GM10248 (cell line): ENCODE results near the gene ZNF718.
"Not testable (repeated sequence)": the region's sequence is repeated elsewhere in the genome, so short reads cannot be mapped to it uniquely, and the experiment has no call there.

Source experiments
- CTCF ChIA-PET: fragments of 300-600 bp; sonication (Branson Sonifier 250); formaldehyde crosslinking; extraction: SDS; loops from one replicate; lab custom pipeline; 2021; ENCODE audit warnings: antibody characterized with exemption; lab: Yijun Ruan, JAX
- POLR2A ChIA-PET: fragments of 350-650 bp; sonication (Branson Sonifier 250); formaldehyde crosslinking; extraction: SDS; loops from one replicate; lab custom pipeline; 2020; ENCODE audit warnings: antibody characterized with exemption; lab: Yijun Ruan, JAX
- DNase-seq: peaks from one replicate; pipeline ENCODE4 v3.0.0; 2012; ENCODE audit errors: extremely low spot score
- TF ChIP-seq, protein P1 (sequence below): IDR thresholded peaks from 2 replicates; pipeline ENCODE4 v1.5.1; 2012; ENCODE audit warnings: mild to moderate bottlenecking, low read depth; ENCODE audit errors: extremely low read depth, missing control alignments, control extremely low read depth

ZNF718 gene

DNA sequence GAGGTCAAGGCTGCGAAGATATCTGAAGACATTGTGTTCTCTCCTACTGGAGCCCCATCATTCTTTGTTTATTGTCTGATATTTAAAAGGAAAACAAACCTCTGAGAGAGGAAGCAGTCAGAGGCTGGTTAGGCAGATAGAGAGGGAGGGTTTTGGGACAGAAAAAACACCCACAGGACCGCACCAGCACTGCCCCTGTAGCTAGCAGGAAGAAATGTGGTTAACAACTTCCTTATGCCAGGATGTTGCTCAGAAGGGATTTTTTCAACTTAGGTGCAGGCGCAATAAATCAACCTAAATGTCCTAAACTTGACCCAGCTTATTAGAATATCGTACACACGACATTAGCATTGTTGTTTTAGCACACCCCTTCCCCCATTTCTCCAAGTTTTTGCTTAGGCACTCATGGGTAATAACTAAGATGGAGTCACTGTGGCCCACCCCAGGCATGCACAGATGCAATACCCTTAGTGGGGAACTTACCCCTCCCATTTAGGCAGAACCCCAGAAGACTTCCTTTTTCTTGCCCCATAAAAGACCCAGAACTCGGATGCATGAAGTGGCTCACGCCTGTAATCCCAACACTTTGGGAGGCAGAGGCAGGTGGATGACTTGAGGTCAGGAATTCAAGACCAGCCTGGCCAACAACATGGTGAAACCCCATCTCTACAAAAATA lies 2.8 kb upstream of the ZNF718 start:
- POLR2A ChIA-PET = no interaction called here
- CTCF ChIA-PET = no interaction called here
- TF ChIP-seq, protein P1, sequence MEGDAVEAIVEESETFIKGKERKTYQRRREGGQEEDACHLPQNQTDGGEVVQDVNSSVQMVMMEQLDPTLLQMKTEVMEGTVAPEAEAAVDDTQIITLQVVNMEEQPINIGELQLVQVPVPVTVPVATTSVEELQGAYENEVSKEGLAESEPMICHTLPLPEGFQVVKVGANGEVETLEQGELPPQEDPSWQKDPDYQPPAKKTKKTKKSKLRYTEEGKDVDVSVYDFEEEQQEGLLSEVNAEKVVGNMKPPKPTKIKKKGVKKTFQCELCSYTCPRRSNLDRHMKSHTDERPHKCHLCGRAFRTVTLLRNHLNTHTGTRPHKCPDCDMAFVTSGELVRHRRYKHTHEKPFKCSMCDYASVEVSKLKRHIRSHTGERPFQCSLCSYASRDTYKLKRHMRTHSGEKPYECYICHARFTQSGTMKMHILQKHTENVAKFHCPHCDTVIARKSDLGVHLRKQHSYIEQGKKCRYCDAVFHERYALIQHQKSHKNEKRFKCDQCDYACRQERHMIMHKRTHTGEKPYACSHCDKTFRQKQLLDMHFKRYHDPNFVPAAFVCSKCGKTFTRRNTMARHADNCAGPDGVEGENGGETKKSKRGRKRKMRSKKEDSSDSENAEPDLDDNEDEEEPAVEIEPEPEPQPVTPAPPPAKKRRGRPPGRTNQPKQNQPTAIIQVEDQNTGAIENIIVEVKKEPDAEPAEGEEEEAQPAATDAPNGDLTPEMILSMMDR = no peak
- DNase-seq = no peak

DNA sequence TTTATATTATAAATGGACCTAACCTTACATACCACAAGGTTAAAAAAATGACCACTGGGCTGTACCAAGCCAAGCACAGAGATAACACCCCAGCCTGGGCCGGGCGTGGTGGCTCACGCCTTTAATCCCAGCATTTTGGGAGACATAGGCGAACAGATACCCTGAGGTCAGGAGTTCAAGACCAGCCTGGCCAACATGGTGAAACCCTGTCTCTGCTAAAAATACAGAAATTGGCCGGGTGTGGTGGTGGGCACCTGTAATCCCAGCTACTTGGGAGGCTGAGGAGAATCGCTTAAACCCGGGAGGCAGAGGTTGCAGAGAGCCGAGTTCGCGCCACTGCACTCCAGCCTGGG lies 403 bp upstream of the ZNF718 start:
- DNase-seq, POLR2A ChIA-PET: not testable (repeated sequence)
- CTCF ChIA-PET = interaction anchor here (0.9 to 2.4 kb wide), 6 partner anchors 9 to 619 kb away, joined by 3 to 7 read pairs (median 3); no protein-coding TSS in a partner anchor

DNA sequence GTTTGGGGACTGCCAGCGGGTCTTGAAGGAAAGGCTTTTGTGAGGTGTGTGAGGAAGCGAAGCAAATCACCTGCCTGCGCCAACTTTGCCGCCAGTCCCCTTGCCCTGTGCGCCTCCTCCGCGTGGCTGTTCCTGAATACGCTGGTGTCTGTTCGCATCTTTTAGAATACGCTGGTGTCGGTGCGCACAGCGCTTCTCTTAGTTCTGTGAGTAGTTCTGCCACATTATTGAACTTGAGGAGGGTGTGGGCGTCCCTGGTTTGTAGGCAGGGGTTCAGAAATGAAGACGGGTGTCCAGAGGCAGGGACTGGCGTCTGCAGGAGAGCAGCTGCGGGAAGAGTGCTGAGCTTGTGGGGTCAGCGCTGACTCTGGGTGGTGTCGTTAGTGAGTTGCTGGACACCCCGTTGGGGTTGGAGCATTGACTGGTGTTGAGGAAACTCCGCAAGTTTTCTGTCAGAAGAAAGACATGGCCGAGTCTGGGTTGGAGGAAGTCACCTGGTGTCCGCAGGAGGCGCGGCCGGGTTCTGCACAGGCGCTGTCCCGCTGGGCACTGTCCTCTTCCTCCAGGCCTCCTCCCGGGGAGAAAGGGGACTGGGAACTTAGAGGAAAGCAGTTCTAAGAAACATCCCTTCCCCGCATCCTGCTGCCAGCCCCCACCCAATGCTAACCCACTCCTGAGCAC lies 930 bp downstream of the ZNF718 start:
- POLR2A ChIA-PET = no interaction called here
- DNase-seq = peak; percentile 60
- TF ChIP-seq, protein P1 = no peak
- CTCF ChIA-PET = interaction anchor here (0.8 to 2.4 kb wide), 5 partner anchors 14 to 618 kb away, joined by 3 to 7 read pairs (median 3); no protein-coding TSS in a partner anchor

DNA sequence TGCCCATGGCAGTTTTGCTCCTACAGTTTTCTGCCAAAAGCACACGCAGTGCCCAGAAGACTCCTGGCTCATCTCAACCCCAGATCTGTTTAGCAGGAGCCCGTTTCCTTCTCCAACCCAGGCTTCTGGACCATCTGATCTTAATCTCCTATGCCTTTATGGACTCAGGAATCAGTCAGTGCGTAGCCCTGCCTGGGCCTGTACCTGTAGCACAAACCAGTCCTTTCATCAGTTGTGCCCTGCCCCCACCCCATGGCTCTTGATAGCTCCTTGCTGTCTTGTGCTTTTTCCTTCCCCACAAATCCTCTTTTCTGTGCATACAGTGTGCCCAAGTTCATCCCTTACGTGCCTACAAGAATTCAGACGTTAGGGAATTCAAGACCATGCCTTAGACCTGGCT lies 1.5 kb downstream of the ZNF718 start:
- DNase-seq = no peak
- ChIA-PET POLR2A (no interaction called here), CTCF (no interaction called here)
- TF ChIP-seq, protein P1 = no peak

DNA sequence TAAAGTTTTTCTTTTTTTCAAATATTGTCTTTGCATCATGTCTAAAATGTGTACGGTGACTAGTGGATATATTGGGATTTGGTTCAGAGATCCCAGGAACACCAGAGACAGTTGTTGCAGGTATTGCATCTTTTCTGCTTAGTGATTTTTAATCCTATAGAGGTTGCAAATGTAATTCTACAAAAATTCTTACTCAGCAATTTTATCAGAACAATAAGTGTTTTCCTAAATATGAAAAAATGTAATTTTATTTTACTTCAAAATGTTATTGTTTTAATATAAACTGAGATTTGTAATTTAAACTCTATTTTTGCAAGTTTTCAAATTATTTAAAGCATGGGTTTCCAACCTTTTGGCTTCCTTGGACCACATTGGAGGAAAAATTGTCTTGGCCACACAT lies 8.2 kb downstream of the ZNF718 start:
- TF ChIP-seq, protein P1 = no peak
- ChIA-PET CTCF (no interaction called here), POLR2A (no interaction called here)
- DNase-seq = no peak

DNA sequence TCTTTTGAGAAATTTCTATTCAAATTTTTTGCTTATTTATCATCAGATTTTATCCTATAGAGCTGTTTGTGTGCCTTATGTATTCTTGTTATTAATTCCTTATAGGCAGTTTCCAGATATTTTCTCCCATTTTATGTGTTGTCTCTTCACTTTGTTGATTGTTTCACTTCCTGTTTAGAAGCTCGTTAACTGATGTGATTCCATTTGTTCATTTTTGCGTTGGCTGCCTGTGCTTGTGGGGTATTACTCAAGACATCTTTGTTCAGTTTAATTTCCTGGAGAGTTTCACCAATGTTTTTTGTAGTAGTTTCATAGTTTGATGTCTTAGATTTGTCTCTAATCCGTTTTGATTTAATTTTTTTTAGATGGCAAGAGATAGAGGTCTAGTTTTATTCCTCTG lies 14.6 kb downstream of the ZNF718 start:
- TF ChIP-seq, protein P1 = no peak
- no peak for DNase-seq
- ChIA-PET POLR2A (no interaction called here), CTCF (interaction anchor here (1.0 kb wide), 1 partner anchor 14 kb away, joined by 3 read pairs; the partner anchor contains the start of gene ZNF718)

DNA sequence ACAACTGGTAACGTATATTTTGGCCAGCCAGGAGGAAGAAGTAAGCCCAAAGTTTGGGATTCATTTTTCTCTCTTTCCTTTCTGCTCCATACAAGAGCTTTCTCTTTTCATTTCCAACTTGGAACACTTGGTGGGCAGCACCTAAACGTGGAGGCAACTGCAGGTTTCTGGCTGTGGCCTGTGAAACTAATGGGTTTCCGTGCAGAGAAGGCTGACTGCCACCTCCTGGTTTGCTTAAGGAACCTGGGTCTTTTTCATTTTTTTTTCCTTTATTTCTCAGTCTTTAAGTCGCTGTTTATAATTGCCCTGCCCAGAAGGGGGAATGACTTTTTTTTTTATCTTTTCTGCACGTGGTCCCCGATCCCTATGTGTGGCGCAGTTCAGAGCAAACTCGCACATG lies 15.4 kb downstream of the ZNF718 start:
- TF ChIP-seq, protein P1 = no peak
- CTCF ChIA-PET = no interaction called here
- no peak for DNase-seq
- POLR2A ChIA-PET = no interaction called here
